Brain microvascular endothelial cell (primary cell): ENCODE data around the gene CDH4.
"Not testable (repeated sequence)": the region's sequence is repeated elsewhere in the genome, so short reads cannot be mapped to it uniquely, and the experiment has no call there.

Source experiments
- DNase-seq: peaks from one replicate; pipeline ENCODE4 v3.0.0-alpha.2; 2020
- H3K27ac ChIP-seq: fragments of 250-450 bp; sonication (Bioruptor Pico); 2 replicates; pipeline ENCODE4 v1.5.1; 2020; ENCODE audit warnings: mild to moderate bottlenecking, moderate library complexity
- H3K27me3 ChIP-seq: fragments of 250-450 bp; sonication (Bioruptor Pico); replicated peaks from 2 replicates; pipeline ENCODE4 v1.5.1; 2020; ENCODE audit warnings: mild to moderate bottlenecking
- H3K36me3 ChIP-seq: fragments of 250-450 bp; sonication (Bioruptor Pico); replicated peaks from 2 replicates; pipeline ENCODE4 v1.5.1; 2020; ENCODE audit warnings: mild to moderate bottlenecking
- H3K4me3 ChIP-seq: 2 replicates; pipeline ENCODE4 v1.5.1; 2011; ENCODE audit warnings: low read depth, mild to moderate bottlenecking, control low read depth, low read length, moderate library complexity
- CTCF ChIP-seq: IDR thresholded peaks from 2 replicates; pipeline ENCODE4 v1.5.1; 2011; ENCODE audit warnings: low read depth, mild to moderate bottlenecking, moderate library complexity, low read length, control low read depth, inconsistent platforms; ENCODE audit errors: missing control alignments
- in situ Hi-C: cut with HindIII; loops from 2 replicates; pipeline ENCODE4 v1.10.0; 2017; ENCODE audit warnings: low sequenced_read_pairs, low pct_ligation_motif_present

CDH4 gene

GRCh38 chr20:61451009-61451408 lies 198.9 kb downstream of the CDH4 start:
- DNase-seq = no peak
- Histone ChIP-seq H3K27me3 (no peaks in the 10 kb centered on the region), H3K4me3 (no peak overlapping the region), H3K36me3 (no peaks in the 10 kb centered on the region), H3K27ac (no peak overlapping the region)
- TF ChIP-seq CTCF = no peak
- in situ Hi-C loops = no loop called here

- H3K36me3 ChIP-seq = no peaks in the 10 kb centered on the region
Measured at GRCh38 chr20:61451953-61452352, 199.9 kb downstream of the CDH4 start.

GRCh38 chr20:61453219-61453618 lies 201.2 kb downstream of the CDH4 start:
- in situ Hi-C loops = no loop called here
- no peaks in the 10 kb centered on the region for H3K27me3 ChIP-seq
- DNase-seq = no peak
- H3K36me3 ChIP-seq = no peaks in the 10 kb centered on the region
- TF ChIP-seq CTCF = no peak
- H3K27ac ChIP-seq = no peak overlapping the region
- H3K4me3 ChIP-seq = no peak overlapping the region

More at GRCh38 chr20:61451953-61452352, 199.9 kb downstream of the CDH4 start:
- Histone ChIP-seq H3K27me3 (no peaks in the 10 kb centered on the region), H3K27ac (no peak overlapping the region), H3K4me3 (no peak overlapping the region)
- TF ChIP-seq CTCF = no peak
- DNase-seq = no peak
- in situ Hi-C loops = no loop called here

- H3K27me3 ChIP-seq, H3K36me3 ChIP-seq, in situ Hi-C loops, H3K4me3 ChIP-seq, DNase-seq, H3K27ac ChIP-seq: not testable (repeated sequence)
Measured at GRCh38 chr20:61453623-61454022, 201.6 kb downstream of the CDH4 start.

GRCh38 chr20:61454053-61454452 lies 202.0 kb downstream of the CDH4 start:
- Histone ChIP-seq H3K27ac (no peak overlapping the region), H3K4me3 (no peak overlapping the region), H3K27me3 (no peaks in the 10 kb centered on the region), H3K36me3 (no peaks in the 10 kb centered on the region)
- in situ Hi-C loops = no loop called here
- no peak for DNase-seq
- TF ChIP-seq CTCF = no peak

GRCh38 chr20:61455508-61456215 lies 203.6 kb downstream of the CDH4 start:
- no peak for TF ChIP-seq CTCF
- in situ Hi-C loops = no loop called here
- H3K27ac ChIP-seq = no peak overlapping the region
- DNase-seq = no peak
- H3K36me3 ChIP-seq = no peaks in the 10 kb centered on the region
- no peaks in the 10 kb centered on the region for H3K27me3 ChIP-seq
- no peak overlapping the region for H3K4me3 ChIP-seq
